AG04449 (cell line): ENCODE data around the gene RABGGTA.

Source experiments
- CTCF ChIA-PET: fragments of 350-600 bp; formaldehyde crosslinking; extraction: SDS; loops from one replicate; lab custom pipeline; 2021; ENCODE audit warnings: antibody characterized with exemption; lab: Yijun Ruan, JAX
- POLR2A ChIA-PET: fragments of 400-600, 350-600 bp; formaldehyde crosslinking; extraction: SDS; loops from one replicate; lab custom pipeline; 2020; ENCODE audit warnings: antibody characterized with exemption, inconsistent platforms; lab: Yijun Ruan, JAX
- DNase-seq: peaks from one replicate; pipeline ENCODE4 v3.0.0-alpha.2; 2010; ENCODE audit warnings: low read depth, low spot score
- H3K4me3 ChIP-seq: 2 replicates; pipeline ENCODE4 v1.5.1; 2011; ENCODE audit warnings: low read depth, mild to moderate bottlenecking, control low read depth, low read length
- TF ChIP-seq, protein P1 (sequence below): IDR thresholded peaks from one replicate; pipeline ENCODE4 v1.5.1; 2011; ENCODE audit warnings: mild to moderate bottlenecking, moderate library complexity, low read length, control low read depth, inconsistent platforms; ENCODE audit not compliant: insufficient read depth; ENCODE audit errors: missing control alignments

The RABGGTA gene

DNA sequence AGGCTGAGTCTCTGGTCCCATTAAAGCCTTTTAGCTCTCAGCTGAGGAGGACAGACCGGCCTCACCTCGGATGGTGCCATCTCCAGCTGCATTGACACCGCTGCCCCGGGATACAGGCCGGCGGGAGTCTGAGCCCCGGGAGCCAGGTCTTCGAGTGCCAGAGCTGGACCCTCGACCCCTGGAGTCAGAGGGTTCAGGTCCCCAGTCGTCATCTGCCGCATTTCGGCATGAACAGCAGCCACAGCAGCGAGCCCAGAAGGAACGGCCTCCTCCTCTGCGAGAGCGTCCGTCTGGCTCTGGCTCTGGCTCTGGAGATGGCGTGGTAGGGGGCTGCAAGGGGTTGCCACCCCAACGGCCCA, 9.4 kb downstream of the RABGGTA start:
- DNase-seq: no peak
- CTCF ChIA-PET: interaction anchor here (7.9 to 16.0 kb wide), 2 partner anchors 8 to 18 kb away, joined by 57 to 155 read pairs; partner anchors contain the start of genes RABGGTA and TINF2
- TF ChIP-seq, protein P1, sequence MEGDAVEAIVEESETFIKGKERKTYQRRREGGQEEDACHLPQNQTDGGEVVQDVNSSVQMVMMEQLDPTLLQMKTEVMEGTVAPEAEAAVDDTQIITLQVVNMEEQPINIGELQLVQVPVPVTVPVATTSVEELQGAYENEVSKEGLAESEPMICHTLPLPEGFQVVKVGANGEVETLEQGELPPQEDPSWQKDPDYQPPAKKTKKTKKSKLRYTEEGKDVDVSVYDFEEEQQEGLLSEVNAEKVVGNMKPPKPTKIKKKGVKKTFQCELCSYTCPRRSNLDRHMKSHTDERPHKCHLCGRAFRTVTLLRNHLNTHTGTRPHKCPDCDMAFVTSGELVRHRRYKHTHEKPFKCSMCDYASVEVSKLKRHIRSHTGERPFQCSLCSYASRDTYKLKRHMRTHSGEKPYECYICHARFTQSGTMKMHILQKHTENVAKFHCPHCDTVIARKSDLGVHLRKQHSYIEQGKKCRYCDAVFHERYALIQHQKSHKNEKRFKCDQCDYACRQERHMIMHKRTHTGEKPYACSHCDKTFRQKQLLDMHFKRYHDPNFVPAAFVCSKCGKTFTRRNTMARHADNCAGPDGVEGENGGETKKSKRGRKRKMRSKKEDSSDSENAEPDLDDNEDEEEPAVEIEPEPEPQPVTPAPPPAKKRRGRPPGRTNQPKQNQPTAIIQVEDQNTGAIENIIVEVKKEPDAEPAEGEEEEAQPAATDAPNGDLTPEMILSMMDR: no peak
- POLR2A ChIA-PET: interaction anchor here (0.6 kb wide), 1 partner anchor 653 kb away, joined by 3 read pairs; no protein-coding TSS in a partner anchor
- no peak overlapping the region for H3K4me3 ChIP-seq

DNA sequence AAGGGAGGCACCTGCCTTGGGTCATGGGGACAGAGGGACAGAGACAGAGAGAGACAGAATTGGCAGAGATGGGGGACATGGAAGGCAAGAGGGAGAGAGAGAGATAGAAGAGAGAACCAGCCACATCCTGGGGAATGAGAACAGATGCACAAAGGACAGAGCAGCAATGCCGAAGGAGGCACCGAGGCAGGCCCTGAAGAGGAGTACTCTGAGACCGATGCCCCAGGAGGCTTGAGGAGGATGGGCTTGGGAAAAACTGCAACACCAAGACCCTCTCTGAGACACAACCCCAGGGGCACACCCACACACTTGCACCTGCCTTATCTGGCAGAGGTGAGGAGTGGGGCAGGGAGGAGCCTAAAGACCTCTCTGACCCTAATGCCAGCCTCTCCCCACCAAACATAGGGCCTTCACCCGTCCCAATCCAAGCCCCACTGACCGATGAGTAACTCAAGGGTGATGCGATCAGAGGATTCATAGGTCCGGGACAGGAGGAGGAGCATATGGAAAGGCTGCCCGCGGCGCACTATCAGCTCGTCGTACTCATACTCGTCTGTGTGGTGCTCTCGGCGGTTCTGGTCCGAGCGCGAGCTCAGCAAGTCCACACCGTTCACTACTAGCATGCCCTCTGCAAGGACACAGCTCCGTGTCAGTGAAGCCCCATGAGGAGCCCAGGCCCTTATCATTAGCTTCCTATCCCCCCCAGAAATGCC, 10.0 kb downstream of the RABGGTA start:
- POLR2A ChIA-PET: interaction anchor here (0.6 kb wide), 1 partner anchor 653 kb away, joined by 3 read pairs; no protein-coding TSS in a partner anchor
- TF ChIP-seq, protein P1: no peak
- CTCF ChIA-PET: interaction anchor here (0.7 to 16.0 kb wide), 3 partner anchors 9 to 47 kb away, joined by 3 to 155 read pairs (median 57); partner anchors contain the start of genes RABGGTA and TINF2
- DNase-seq: no peak
- no peak overlapping the region for H3K4me3 ChIP-seq

DNA sequence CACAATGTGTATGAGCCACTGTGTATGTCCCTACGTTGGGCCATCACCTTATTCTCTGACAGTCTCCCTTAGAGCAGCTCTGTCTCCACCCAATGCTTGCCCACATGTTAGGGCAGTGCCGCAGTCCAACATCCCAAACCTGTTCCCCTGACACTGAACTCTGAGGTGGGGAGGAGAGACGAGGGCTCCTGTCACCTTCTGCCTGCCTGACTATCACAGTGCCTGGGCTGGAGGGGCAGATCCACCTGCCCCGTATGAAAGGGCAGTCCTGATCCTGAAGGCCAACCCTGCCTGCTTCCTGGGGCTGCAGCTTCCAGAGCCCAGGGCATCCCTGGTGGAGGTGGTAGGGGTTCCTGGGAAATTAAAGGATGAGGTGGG, 10.6 kb downstream of the RABGGTA start:
- no peak for DNase-seq
- no peak overlapping the region for H3K4me3 ChIP-seq
- POLR2A ChIA-PET: no interaction called here
- TF ChIP-seq, protein P1: no peak
- CTCF ChIA-PET: interaction anchor here (0.7 to 16.0 kb wide), 4 partner anchors 9 to 48 kb away, joined by 3 to 155 read pairs (median 30); partner anchors contain the start of genes RABGGTA and TINF2

DNA sequence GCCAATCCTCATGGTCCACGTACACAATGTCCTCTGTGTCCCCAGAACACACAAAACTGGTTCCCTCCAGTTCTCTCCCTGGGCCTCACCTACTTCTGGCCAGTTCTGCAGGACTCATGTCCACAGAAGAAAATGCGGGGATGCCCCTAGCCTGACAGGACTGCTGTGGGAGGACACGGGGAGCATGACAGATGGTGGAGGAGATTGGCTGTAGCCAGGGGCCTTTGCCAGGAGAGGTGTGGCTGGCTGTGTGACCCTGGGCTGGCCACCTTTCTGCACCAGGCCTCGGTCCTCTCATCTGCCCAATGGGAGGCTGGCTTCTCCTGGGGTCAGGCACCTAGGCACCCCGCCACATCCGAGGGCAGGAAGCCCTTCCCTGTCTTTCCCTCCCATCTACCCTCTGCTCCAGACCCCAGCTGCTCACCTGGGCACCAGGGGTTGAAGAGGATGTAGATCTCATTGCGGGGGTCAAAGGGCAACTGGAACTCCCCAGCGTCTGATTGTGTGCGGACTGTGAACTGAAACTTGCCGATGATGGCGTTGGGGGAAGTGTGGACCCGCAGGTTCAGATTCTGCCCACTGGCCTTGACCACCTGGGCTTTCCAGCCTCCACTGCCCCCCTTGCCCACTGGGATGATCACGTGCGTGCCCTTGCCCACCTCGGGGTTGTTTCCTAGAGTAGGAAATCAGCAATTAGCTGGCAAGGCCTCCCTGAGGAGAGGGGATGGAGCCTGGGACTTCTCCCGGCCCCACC, 11.2 kb downstream of the RABGGTA start:
- TF ChIP-seq, protein P1: no peak
- no peak overlapping the region for H3K4me3 ChIP-seq
- DNase-seq: no peak
- CTCF ChIA-PET: interaction anchor here (0.7 to 16.0 kb wide), 5 partner anchors 9 to 48 kb away, joined by 3 to 155 read pairs (median 7); partner anchors contain the start of genes RABGGTA and TINF2
- POLR2A ChIA-PET: no interaction called here

DNA sequence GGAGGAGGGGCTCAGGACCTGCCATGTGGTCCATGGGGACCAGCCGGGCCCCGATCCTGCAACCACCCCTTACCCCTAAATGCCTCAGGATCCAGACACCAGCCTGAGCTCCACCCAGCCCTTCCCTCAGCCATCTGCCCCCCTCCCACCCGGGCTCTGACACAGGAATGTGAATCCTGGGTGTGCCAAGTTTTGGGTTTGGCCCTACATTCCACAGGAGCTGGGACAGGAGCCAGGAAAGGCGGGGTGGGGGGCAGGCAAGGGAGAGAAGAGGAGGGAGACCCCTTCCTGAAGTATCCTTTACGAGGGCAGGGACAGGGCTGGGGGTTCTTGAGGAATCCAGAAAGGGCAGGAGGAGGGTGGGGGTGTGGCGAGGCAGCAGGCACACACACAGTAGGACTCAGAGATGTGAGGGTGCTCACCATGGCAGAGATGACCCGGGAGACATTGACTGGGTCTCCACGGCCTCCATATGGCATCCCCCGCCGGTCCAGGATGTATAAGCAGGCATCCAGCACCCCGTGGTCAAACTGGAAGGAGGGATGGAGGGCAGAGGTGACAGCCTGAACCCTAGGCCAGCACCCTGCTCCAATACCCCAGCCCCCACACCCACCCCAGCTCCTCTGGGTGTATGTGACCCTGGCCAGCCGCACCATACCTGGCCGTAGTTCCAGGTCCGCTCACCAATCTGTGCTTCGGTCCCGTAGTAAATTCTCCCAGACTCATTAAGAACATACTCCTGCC, 11.9 kb downstream of the RABGGTA start:
- DNase-seq: no peak
- no peak overlapping the region for H3K4me3 ChIP-seq
- ChIA-PET CTCF (interaction anchor here (0.9 to 16.0 kb wide), 6 partner anchors 8 to 49 kb away, joined by 3 to 155 read pairs (median 6); partner anchors contain the start of genes CIDEB, MDP1, RABGGTA and TINF2), POLR2A (interaction anchor here (1.2 kb wide), 1 partner anchor 17 kb away, joined by 6 read pairs; the partner anchor contains the start of gene TINF2)
- TF ChIP-seq, protein P1: no peak
